Transverse colon (tissue), 4 donors: Measurements from ENCODE around the gene SLC39A11. TPM values are rescaled to one million over a fixed set of nuclear protein-coding genes. Genes with fewer than 3 reads are reported as not detected.

Source experiments
- DNase-seq: peaks from one replicate; pipeline ENCODE4 v3.0.0-alpha.2; 2019
- H3K27ac ChIP-seq, 4 donors: fragments of 200-600 bp; sonication (generic); 2 replicates each; pipeline ENCODE4 v1.5.1; 2016 to 2018; ENCODE audit warnings: inconsistent platforms in 4 of 4
- H3K27me3 ChIP-seq: fragments of 200-600 bp; sonication (generic); 2 replicates; pipeline ENCODE4 v1.5.1; 2017; ENCODE audit warnings: inconsistent platforms
- H3K36me3 ChIP-seq, 4 donors: fragments of 200-600 bp; sonication (generic); 2 replicates each; pipeline ENCODE4 v1.5.1; 2017 to 2019; ENCODE audit warnings: inconsistent platforms in 4 of 4
- H3K4me1 ChIP-seq, 4 donors: fragments of 200-600 bp; sonication (generic); 2 replicates each; pipeline ENCODE4 v1.5.1; 2017 to 2020; ENCODE audit warnings: inconsistent platforms in 4 of 4
- H3K4me3 ChIP-seq, 4 donors: fragments of 200-600 bp; sonication (generic); 1 replicate in 1 of 4; 2 replicates in 3 of 4; pipeline versions ENCODE4 v1.5.1 to v1.6.1; 2017 to 2019; ENCODE audit warnings: inconsistent platforms in 4 of 4
- H3K9me3 ChIP-seq, 2 donors: fragments of 200-600 bp; sonication (generic); 2 replicates each; pipeline ENCODE4 v1.5.1; 2017 to 2019; ENCODE audit warnings: inconsistent platforms in 2 of 2
- EP300 ChIP-seq: sonication (generic); formaldehyde crosslinking; IDR thresholded peaks from one replicate; pipeline ENCODE4 v1.6.1; 2017; ENCODE audit warnings: antibody characterized with exemption, low read depth
- POLR2A ChIP-seq: fragments of 450-650 bp; IDR thresholded peaks from one replicate; pipeline ENCODE4 v1.6.1; 2016; ENCODE audit warnings: antibody characterized with exemption, mild to moderate bottlenecking, moderate library complexity
- POLR2AphosphoS5 ChIP-seq, 3 donors: sonication (generic); formaldehyde crosslinking; IDR thresholded peaks; one replicate each; pipeline ENCODE4 v1.6.1; 2016; ENCODE audit warnings: antibody characterized with exemption in 3 of 3
- WGBS, 2 donors: methylation state at CpG; one replicate each; pipeline ENCODE4 v1.1.5; 2018; ENCODE audit warnings: low coverage in 1 of 2; 5-methylcytosine and 5-hydroxymethylcytosine counted together
- in situ Hi-C, 4 donors: fragments of 200-750 bp; cut with MboI; loops; one replicate each; pipeline versions ENCODE4 v1.15.0 to v1.15.1; 2017; ENCODE audit warnings: low sequenced_read_pairs in 3 of 4, low pct_ligation_motif_present in 1 of 4, low pct_unique_long_range_greater_than_20kb in 1 of 4
- intact Hi-C: fragments of 100-400 bp; cut with DNase I; formaldehyde crosslinking; loops from one replicate; pipeline ENCODE4 v1.15.1; 2023; ENCODE audit warnings: low total_unique reads
- total RNA-seq, 4 donors: library from RNA; depleted of rRNA; stranded (reverse); fragments of >200 nt; gene quantifications; one replicate each; pipeline ENCODE4 v1.1.0, GENCODE V29; 2016
- TF ChIP-seq, protein P1 (sequence below), 5 experiments: fragments of 200-600 bp in 3 of 5; fragments of 450-650 bp in 2 of 5; sonication (generic) in 3 of 5; IDR thresholded peaks; 1 replicate in 2 of 5; 2 replicates in 3 of 5; pipeline ENCODE4 v1.5.1; 2016 to 2017; ENCODE audit warnings: antibody characterized with exemption in 5 of 5, inconsistent platforms in 3 of 5, mild to moderate bottlenecking in 2 of 5, moderate library complexity in 1 of 5

SLC39A11 gene
- total RNA-seq, 4 donors from 2014 or later: 20.7 to 49.7 (median 33.3) TPM

DNA sequence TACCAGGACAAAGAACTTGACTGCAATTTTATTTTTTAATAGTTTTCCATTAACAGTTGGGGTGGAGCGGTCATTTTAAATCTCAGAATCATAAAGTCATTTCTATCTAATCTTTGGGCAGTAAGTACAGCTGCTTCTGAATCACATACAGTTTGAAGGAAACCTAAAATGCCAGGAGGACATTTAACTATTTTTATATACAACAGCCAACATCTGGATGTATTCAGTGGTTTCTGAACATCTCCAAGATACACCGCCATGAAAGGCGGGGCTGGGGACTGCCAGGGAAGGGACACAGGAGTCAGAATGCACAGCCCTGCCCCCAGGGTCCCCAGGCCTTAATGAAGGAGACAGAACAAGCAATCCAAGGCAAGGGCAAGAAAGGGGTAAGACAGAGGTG, 392.3 kb downstream of the SLC39A11 start:
- TF ChIP-seq, protein P1, sequence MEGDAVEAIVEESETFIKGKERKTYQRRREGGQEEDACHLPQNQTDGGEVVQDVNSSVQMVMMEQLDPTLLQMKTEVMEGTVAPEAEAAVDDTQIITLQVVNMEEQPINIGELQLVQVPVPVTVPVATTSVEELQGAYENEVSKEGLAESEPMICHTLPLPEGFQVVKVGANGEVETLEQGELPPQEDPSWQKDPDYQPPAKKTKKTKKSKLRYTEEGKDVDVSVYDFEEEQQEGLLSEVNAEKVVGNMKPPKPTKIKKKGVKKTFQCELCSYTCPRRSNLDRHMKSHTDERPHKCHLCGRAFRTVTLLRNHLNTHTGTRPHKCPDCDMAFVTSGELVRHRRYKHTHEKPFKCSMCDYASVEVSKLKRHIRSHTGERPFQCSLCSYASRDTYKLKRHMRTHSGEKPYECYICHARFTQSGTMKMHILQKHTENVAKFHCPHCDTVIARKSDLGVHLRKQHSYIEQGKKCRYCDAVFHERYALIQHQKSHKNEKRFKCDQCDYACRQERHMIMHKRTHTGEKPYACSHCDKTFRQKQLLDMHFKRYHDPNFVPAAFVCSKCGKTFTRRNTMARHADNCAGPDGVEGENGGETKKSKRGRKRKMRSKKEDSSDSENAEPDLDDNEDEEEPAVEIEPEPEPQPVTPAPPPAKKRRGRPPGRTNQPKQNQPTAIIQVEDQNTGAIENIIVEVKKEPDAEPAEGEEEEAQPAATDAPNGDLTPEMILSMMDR (IDR thresholded peaks at IDR 0.05): no peak
- TF ChIP-seq POLR2AphosphoS5 (IDR thresholded peaks at IDR 0.05): no peak
- TF ChIP-seq EP300: no peak
- TF ChIP-seq POLR2A: no peak

DNA sequence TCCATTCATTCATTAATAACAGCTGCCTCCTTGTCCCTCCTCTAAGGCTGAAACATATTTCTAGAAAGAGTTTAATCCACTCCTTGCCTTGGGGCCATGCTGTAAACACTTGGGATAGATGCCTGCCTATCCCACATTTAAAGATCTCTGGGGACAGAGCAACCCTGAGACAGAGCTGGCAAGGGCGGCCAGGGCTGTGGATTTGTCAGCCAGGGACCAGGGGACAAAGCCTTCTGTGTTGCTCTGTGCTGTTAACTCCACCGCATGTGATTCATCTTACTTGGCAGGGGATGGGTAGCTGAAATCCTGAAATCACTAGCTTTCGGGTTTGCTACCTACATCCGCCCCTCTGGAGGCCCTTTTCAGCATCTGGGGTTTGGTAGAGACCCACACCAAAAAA, 392.9 kb downstream of the SLC39A11 start:
- Histone ChIP-seq H3K9me3 (no peaks in the 10 kb centered on the region), H3K36me3 (no peaks in the 10 kb centered on the region), H3K27me3 (no peaks in the 10 kb centered on the region), H3K4me1 (peaks cover 0 to 3% (median 0%) of the 10 kb centered on the region in 4 donors), H3K27ac (no peak overlapping the region), H3K4me3 (no peak overlapping the region)
- in situ Hi-C loops (no loop called here), intact Hi-C loops (no loop called here)
- WGBS, 2 donors: 97% methylated on average over 4 of the region's 4 CpGs; no CpG with 5 or more reads in 1 of the 2 donors
- TF ChIP-seq POLR2A (no peak), EP300 (no peak), POLR2AphosphoS5 (IDR thresholded peaks at IDR 0.05) (no peak)
- TF ChIP-seq, protein P1 (IDR thresholded peaks at IDR 0.05): no peak
- no peak for DNase-seq

More for the DNA sequence above, 392.3 kb downstream of the SLC39A11 start:
- Histone ChIP-seq H3K27ac (no peak overlapping the region), H3K27me3 (no peaks in the 10 kb centered on the region), H3K4me3 (no peak overlapping the region), H3K4me1 (peaks cover 0 to 3% (median 0%) of the 10 kb centered on the region in 4 donors), H3K9me3 (no peaks in the 10 kb centered on the region), H3K36me3 (no peaks in the 10 kb centered on the region)
- no peak for DNase-seq
- in situ Hi-C loops: no loop called here
- intact Hi-C loops: no loop called here
- 94 to 100% methylated on average over 3 of the region's 3 CpGs for WGBS, 2 donors

DNA sequence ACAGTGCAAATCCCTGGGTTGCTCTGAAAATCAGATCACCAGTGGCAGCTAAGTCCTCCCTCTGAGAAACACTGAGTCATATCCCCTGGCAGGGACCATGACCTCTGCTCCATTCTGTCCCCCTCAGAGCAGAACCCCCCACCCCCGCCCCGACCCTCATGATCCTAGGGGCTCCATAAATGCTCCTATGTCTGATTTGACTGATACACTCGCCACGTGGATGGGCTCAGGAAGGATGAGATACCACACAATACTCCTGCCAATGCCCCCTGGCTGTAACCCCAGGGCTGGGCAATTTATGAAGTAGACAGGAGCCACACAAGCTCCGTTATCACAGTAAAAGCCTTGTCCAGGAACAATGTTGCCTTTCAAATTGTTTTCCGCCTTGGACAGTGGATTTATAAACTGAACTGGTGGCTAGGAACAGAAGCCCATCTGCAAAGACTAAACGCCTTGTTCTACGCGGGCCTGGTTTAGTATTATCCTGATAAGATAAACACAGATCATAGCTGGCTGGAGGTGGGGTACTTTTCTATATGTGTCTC, 394.8 kb downstream of the SLC39A11 start:
- H3K36me3 ChIP-seq: no peaks in the 10 kb centered on the region
- intact Hi-C loops (no loop called here), in situ Hi-C loops (no loop called here)
- peaks cover 0 to 3% (median 0%) of the 10 kb centered on the region in 4 donors for H3K4me1 ChIP-seq
- 30 to 59% methylated on average over 2 to 9 of the region's 9 CpGs for WGBS, 2 donors
- DNase-seq: no peak
- H3K9me3 ChIP-seq: no peaks in the 10 kb centered on the region
- no peak overlapping the region for H3K27ac ChIP-seq
- TF ChIP-seq POLR2AphosphoS5 (IDR thresholded peaks at IDR 0.05) (no peak), POLR2A (no peak)
- TF ChIP-seq, protein P1 (IDR thresholded peaks at IDR 0.05): no peak
- H3K27me3 ChIP-seq: no peaks in the 10 kb centered on the region
- H3K4me3 ChIP-seq: no peak overlapping the region

DNA sequence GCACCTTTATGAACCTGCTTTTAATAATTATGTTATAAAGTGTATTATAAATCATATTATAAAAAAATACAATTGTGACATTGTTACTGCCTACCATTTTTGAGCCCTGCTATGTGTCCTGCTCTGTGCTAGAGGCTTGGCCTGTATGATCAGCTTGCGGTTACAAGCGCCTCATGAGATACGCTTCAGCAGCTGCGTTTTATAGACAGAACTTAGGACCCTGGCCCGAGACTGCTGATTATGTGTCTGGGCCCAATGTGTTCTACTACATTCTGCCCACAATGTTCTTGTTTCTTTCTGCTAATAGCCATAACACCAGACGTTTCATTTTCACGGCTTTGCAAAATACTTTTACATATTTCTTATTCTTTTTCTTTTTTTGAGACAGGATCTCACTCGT, 395.8 kb downstream of the SLC39A11 start:
- H3K36me3 ChIP-seq: no peaks in the 10 kb centered on the region
- TF ChIP-seq POLR2AphosphoS5 (IDR thresholded peaks at IDR 0.05) (no peak), POLR2A (no peak)
- intact Hi-C loops: no loop called here

DNA sequence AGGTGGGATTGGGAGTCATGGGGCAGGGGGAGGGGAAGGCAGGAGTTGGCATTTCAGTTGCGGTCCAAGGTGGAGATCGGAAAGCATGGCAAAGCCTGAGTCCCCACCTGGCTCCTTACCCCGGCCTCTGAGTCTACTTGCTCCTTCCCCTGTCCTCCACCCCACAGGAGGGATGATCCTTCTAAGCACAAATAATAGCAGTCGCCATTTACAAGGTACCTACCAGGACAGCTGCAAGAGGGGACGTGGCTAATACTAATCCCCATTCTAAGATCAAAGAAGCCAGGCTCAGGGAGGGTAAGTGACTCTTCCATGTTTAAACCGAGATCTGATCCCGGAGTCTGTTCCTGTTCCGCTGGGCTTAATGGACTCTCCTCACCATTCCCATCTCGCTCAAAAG, 396.3 kb downstream of the SLC39A11 start:
- Histone ChIP-seq H3K27me3 (no peaks in the 10 kb centered on the region), H3K27ac (no peak overlapping the region), H3K9me3 (no peaks in the 10 kb centered on the region), H3K4me3 (no peak overlapping the region), H3K36me3 (no peaks in the 10 kb centered on the region), H3K4me1 (peaks cover 0 to 3% (median 0%) of the 10 kb centered on the region in 4 donors)
- WGBS, 2 donors: 93 to 96% methylated on average over 7 to 9 of the region's 9 CpGs
- in situ Hi-C loops: no loop called here
- TF ChIP-seq EP300 (no peak), POLR2A (no peak), POLR2AphosphoS5 (IDR thresholded peaks at IDR 0.05) (no peak)
- TF ChIP-seq, protein P1 (IDR thresholded peaks at IDR 0.05): no peak
- no peak for DNase-seq
- intact Hi-C loops: no loop called here

More for the DNA sequence above, 395.8 kb downstream of the SLC39A11 start:
- Histone ChIP-seq H3K4me3 (no peak overlapping the region), H3K4me1 (peaks cover 0 to 3% (median 0%) of the 10 kb centered on the region in 4 donors), H3K9me3 (no peaks in the 10 kb centered on the region), H3K27ac (no peak overlapping the region), H3K27me3 (no peaks in the 10 kb centered on the region)
- in situ Hi-C loops: no loop called here
- 94 to 100% methylated on average over 1 to 8 of the region's 8 CpGs for WGBS, 2 donors
- no peak for DNase-seq
